Right cardiac atrium (tissue), 5 donors: ENCODE results near the gene CDC34. TPM values are rescaled to one million over a fixed set of nuclear protein-coding genes. Genes with fewer than 3 reads are reported as not detected.
A peak's percentile ranks its signal among the peaks of the same experiment; 100 is the strongest.

ENCODE experiments used
- ATAC-seq, 2 donors: fragments of 200-7000 bp; cut with Tn5 transposase; one replicate each; pipeline versions ENCODE4 v1.8.0 to v1.9.1; 2020; ENCODE audit warnings: moderate library complexity in 2 of 2, mild to moderate bottlenecking in 1 of 2
- DNase-seq, 3 donors: peaks; one replicate each; pipeline ENCODE4 v3.0.0-alpha.2; 2020
- H3K27ac ChIP-seq: one replicate; pipeline ENCODE4 v1.5.1; 2013; ENCODE audit warnings: mild to moderate bottlenecking, low read length, control low read depth, moderate library complexity
- H3K27me3 ChIP-seq: one replicate; pipeline ENCODE4 v1.6.1; 2013; ENCODE audit not compliant: control insufficient read depth, insufficient read depth
- H3K4me1 ChIP-seq: one replicate; pipeline ENCODE4 v1.6.1; 2013; ENCODE audit warnings: low read length; ENCODE audit not compliant: control insufficient read depth, insufficient read depth
- H3K4me3 ChIP-seq: one replicate; pipeline ENCODE4 v1.5.1; 2013; ENCODE audit warnings: low read length, control low read depth
- H3K9me3 ChIP-seq: one replicate; pipeline ENCODE4 v1.6.1; 2013; ENCODE audit warnings: low read length; ENCODE audit not compliant: control insufficient read depth
- WGBS: extraction: QIAGEN DNeasy Blood & Tissue Kit; methylation state at CpG from one replicate; pipeline ENCODE4 v1.1.7; 2013; 5-methylcytosine and 5-hydroxymethylcytosine counted together
- intact Hi-C, 4 donors: fragments of 100-400 bp; cut with DNase I; formaldehyde crosslinking; loops; one replicate each; pipeline versions ENCODE4 v1.11.0 to v1.14.0; 2022 to 2023
- long read RNA-seq, 4 donors: library from polyadenylated mRNA; unstranded; transcript quantifications; one replicate each; pipeline ENCODE4 v2.0.0, GENCODE V29; 2020 to 2021
- polyA plus RNA-seq: library from polyadenylated mRNA; stranded (reverse); fragments of 200-250 nt; gene quantifications from one replicate; pipeline ENCODE4 v1.2.3, GENCODE V29; 2013
- total RNA-seq, 4 donors: library from RNA; stranded (reverse); fragmentation: NEBNext Ultra II Directional; extraction: Animal tissue kit (Norgen Biotek cat#: 25700); gene quantifications; one replicate each; pipeline ENCODE4 v1.2.1, GENCODE V29; 2021
- donor health status: healthy with polysubstance abuse.
- donor health status: DM: no; HTN: yes; CAD: no.
- donor health status: DM: no; HTN: no; CAD: no.
- donor health status: DM: no; HTN: yes; CAD: no; lungs with severe emphysema.
- donor health status: DM: yes; HTN: yes; CAD: no.

CDC34 gene
- total RNA-seq (10 to 100 TPM; 66.8 to 78.4 (median 74.3) TPM), polyA plus RNA-seq (95.8 TPM)
- long read RNA-seq, donor 1, transcript CDC34-202 (5 exons, 1,147 nt), result minor isoform, 6 of 295 reads
- long read RNA-seq, donor 1, transcript CDC34-201 (5 exons, 1,471 nt), result major isoform, 206 of 295 reads
- long read RNA-seq, donor 1, partial matches to known transcripts, result 43 of 295 reads
- long read RNA-seq, donor 1, other reads (novel, unspliced or antisense), result 39 of 295 reads
- long read RNA-seq, donor 2, transcript CDC34-201 (5 exons, 1,471 nt), result major isoform, 108 of 146 reads
- long read RNA-seq, donor 2, partial matches to known transcripts, result 22 of 146 reads
- long read RNA-seq, donor 2, other reads (novel, unspliced or antisense), result 13 of 146 reads
- long read RNA-seq, donor 3, transcript CDC34-201 (5 exons, 1,471 nt), result major isoform, 7 of 27 reads
- long read RNA-seq, donor 3, partial matches to known transcripts, result 10 of 27 reads
- long read RNA-seq, donor 3, other reads (novel, unspliced or antisense), result 10 of 27 reads
- long read RNA-seq, donor 4, transcript CDC34-201 (5 exons, 1,471 nt), result major isoform, 97 of 132 reads
- long read RNA-seq, donor 4, partial matches to known transcripts, result 13 of 132 reads
- long read RNA-seq, donor 4, other reads (novel, unspliced or antisense), result 19 of 132 reads

GRCh38 chr19:531753-532560 lies at the start of gene CDC34:
CDC34 (plus strand) TSS chr19:531760; CDS start chr19:531932, 172 bp downstream.
- Histone ChIP-seq H3K27me3 (no peaks in the 10 kb centered on the region), H3K27ac (peak within 1 kb of the TSS; percentile 92), H3K4me3 (peak within 1 kb of the TSS; percentile 98), H3K9me3 (no peaks in the 10 kb centered on the region), H3K4me1 (peaks cover 9% of the 10 kb centered on the region)
- WGBS, result under 1% methylated on average over 84 of the region's 84 CpGs
- peak; percentile 8 to 9 for ATAC-seq
- no peak for DNase-seq
- intact Hi-C loops, result loop anchor here in 3 of 4 donors (5.0 kb wide), 2 partner anchors 40 to 130 kb away; partner anchors contain the start of genes BSG (in 2 of the 3) and RNF126 (in 1 of the 3)

DNA sequence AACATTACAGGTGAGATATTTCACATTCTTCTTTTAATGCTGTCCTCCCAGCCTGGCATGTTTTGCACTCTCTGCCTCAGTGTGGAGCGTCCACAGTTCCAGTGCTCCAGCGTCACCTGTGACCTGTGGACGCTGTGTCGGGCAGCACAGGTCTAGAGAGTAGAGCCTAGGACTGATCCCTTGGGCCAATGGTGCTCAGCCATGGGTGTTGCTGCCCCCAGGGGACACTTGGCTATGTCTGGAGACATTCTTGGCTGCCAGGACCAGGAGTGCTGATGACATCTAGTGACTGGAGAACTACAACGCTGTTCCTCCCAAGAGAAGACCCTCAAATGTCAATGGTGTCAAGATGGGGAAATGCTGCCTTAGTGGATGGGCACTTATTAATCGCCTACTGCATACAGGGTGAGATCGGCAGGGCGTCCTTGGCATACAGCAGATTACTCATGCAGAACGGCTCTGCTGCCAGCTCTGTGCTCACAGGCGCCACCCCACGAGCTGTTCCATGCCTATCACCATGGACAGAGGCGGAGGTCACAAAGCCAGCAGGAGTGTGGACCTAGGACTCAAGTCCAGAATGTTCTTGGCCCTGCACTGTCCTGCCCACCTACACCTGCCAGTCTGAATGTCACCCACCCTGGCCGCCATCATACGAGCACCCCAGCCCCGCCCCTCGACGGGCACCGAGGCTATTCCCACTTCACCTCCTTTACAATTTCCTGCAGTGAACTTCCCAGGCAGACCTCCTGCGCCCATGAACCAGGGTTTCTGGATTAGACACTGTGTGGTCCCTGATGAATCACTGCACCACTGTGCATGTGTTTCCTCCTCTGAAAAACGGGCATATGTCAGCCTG lies 49.1 kb upstream of the CDC34 start:
- ATAC-seq, result no peak
- DNase-seq, result peak in 1 of 3 donors; percentile 46
- intact Hi-C loops, result loop anchor here in 2 of 4 donors (5.0 to 10.0 kb wide), 2 partner anchors 88 to 90 kb away; no protein-coding TSS in a partner anchor

GRCh38 chr19:483332-484072 lies 48.1 kb upstream of the CDC34 start:
- DNase-seq (peak in 1 of 3 donors; percentile 37), ATAC-seq (no peak)
- no peaks in the 10 kb centered on the region for H3K4me1 ChIP-seq
- H3K9me3 ChIP-seq, result no peaks in the 10 kb centered on the region
- no peak overlapping the region for H3K27ac ChIP-seq
- intact Hi-C loops, result loop anchor here in 2 of 4 donors (5.0 to 10.0 kb wide), 2 partner anchors 89 to 91 kb away; no protein-coding TSS in a partner anchor
- H3K4me3 ChIP-seq, result no peak overlapping the region
- WGBS, result 60% methylated on average over 21 of the region's 21 CpGs
- no peaks in the 10 kb centered on the region for H3K27me3 ChIP-seq

More for the DNA sequence above, 49.1 kb upstream of the CDC34 start:
- no peaks in the 10 kb centered on the region for H3K4me1 ChIP-seq
- no peak overlapping the region for H3K27ac ChIP-seq
- 52% methylated on average over 20 of the region's 20 CpGs for WGBS
- H3K4me3 ChIP-seq, result no peak overlapping the region
- no peaks in the 10 kb centered on the region for H3K9me3 ChIP-seq
- no peaks in the 10 kb centered on the region for H3K27me3 ChIP-seq

GRCh38 chr19:484494-484893 lies 47.1 kb upstream of the CDC34 start:
- DNase-seq (peak in 1 of 3 donors; percentile 34), ATAC-seq (no peak)
- 66% methylated on average over 15 of the region's 15 CpGs for WGBS
- Histone ChIP-seq H3K27ac (no peak overlapping the region), H3K9me3 (no peaks in the 10 kb centered on the region), H3K4me1 (no peaks in the 10 kb centered on the region), H3K4me3 (no peak overlapping the region), H3K27me3 (no peaks in the 10 kb centered on the region)
- intact Hi-C loops, result loop anchor here in 2 of 4 donors (5.0 to 10.0 kb wide), 2 partner anchors 90 to 92 kb away; no protein-coding TSS in a partner anchor

DNA sequence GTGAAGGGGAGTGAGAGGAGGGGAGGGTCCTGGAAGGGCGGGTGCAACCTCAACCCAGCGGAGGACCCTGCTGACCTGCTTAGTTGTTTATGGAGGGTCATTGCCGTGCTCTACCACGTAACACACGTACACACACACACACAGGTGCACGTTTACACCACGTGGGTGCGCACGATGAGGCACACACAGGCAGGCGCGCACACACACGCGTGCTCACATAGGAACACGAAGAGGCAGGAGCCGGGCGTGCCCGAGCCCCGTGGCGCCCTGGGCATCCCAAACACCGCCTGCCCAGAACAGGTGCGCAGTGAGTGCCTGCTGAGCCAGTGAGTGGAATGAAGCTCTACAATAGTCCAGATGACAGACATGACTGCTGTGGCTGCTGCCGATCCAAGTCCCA lies 46.5 kb upstream of the CDC34 start:
- intact Hi-C loops, result loop anchor here in 1 of 4 donors (10.0 kb wide), 1 partner anchor 90 kb away; no protein-coding TSS in a partner anchor
- no peaks in the 10 kb centered on the region for H3K9me3 ChIP-seq
- WGBS, result 81% methylated on average over 22 of the region's 22 CpGs
- no peaks in the 10 kb centered on the region for H3K27me3 ChIP-seq
- DNase-seq (peak in 1 of 3 donors; percentile 47), ATAC-seq (no peak)
- no peak overlapping the region for H3K27ac ChIP-seq
- H3K4me1 ChIP-seq, result no peaks in the 10 kb centered on the region
- no peak overlapping the region for H3K4me3 ChIP-seq

DNA sequence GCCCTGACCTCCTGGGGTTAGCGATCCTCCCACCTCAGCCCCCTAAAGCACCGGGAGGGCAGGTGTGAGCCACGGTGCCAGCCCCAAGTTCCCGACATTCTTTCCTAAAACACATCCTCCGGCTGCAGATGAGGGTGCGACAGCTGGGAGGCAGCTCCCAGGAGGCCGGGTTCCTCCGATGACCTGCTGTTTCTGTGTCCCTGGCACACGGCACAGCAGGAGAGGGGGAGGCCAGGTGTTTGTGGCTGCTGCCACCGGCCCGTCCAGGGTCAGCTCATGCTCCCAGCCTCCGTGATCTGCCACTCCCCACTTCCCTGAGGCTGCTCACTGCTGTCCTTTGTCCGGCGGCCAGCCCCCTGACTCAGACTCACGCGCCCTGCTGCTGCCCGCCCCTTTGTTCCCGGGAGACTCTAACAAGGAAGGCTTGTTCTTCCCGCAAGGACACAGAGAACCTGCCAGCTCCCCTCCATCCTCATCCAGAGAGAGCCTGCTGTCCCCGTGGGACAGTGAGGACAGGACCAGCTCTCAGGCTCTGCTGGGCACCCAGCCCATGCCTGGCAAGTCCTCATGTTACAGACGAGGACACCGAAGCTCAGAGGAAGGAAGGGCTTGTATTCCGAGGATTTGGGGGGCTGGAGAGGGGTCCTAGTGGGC lies 45.9 kb upstream of the CDC34 start:
- DNase-seq (peak; percentile 66 to 82 (median 74)), ATAC-seq (no peak)
- no peak overlapping the region for H3K4me3 ChIP-seq
- no peaks in the 10 kb centered on the region for H3K27me3 ChIP-seq
- H3K4me1 ChIP-seq, result no peaks in the 10 kb centered on the region
- H3K9me3 ChIP-seq, result no peaks in the 10 kb centered on the region
- H3K27ac ChIP-seq, result no peak overlapping the region
- intact Hi-C loops, result loop anchor here in 1 of 4 donors (10.0 kb wide), 1 partner anchor 91 kb away; no protein-coding TSS in a partner anchor
- 16% methylated on average over 23 of the region's 23 CpGs for WGBS

GRCh38 chr19:488505-489417 lies 42.8 kb upstream of the CDC34 start:
- Histone ChIP-seq H3K4me3 (peak overlapping the region; percentile 93), H3K27me3 (no peaks in the 10 kb centered on the region), H3K27ac (peak overlapping the region; percentile 92), H3K4me1 (no peaks in the 10 kb centered on the region), H3K9me3 (no peaks in the 10 kb centered on the region)
- ATAC-seq, result peak; percentile 97
- under 1% methylated on average over 114 of the region's 114 CpGs for WGBS
- peak; percentile 98 to 100 (median 99) for DNase-seq
- intact Hi-C loops, result loop anchor here in 1 of 4 donors (10.0 kb wide), 1 partner anchor 94 kb away; no protein-coding TSS in a partner anchor

DNA sequence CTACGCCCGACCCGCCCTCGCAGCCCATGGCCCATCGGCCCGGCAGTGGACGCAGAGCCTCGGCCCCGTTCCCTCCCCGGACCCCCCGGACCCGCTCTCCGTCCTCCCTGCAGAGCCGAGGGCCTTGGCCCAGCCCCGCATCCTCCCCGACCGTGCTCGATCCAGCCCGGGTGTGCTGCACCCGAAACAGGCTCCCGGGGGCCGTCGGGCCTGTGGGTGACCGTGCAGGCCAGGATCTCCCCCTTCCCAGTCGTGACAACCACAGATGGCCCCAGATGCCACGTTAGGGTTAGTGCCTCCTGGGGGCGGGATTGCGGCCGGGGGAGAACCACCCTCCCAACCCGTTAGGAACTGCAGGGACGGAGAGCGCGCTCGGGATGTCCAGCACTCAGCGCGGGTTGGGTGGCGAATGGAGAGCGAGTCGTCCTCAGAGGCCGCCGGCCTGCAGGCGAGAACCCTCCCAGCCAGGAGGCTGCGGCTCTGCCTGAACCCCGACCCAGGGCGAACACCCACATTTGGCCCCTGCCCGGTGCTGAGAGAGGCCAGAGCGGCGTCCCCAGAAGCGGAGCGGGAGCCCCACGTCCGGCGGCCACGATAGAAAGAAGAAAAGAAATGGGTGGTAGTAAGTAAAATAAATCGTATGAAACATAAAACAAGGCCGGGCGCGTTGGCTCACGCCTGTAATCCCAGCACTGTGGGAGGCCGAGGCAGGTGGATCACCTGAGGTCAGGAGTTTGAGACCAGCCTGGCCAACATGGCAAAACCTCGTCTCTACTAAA lies 42.0 kb upstream of the CDC34 start:
- 17% methylated on average over 61 of the region's 61 CpGs for WGBS
- ATAC-seq (peak; percentile 57), DNase-seq (peak in 1 of 3 donors; percentile 75)
- intact Hi-C loops, result loop anchor here in 1 of 4 donors (10.0 kb wide), 1 partner anchor 95 kb away; no protein-coding TSS in a partner anchor
- H3K4me3 ChIP-seq, result peak overlapping the region; percentile 70
- H3K4me1 ChIP-seq, result no peaks in the 10 kb centered on the region
- peak overlapping the region; percentile 80 for H3K27ac ChIP-seq
- no peaks in the 10 kb centered on the region for H3K9me3 ChIP-seq
- H3K27me3 ChIP-seq, result no peaks in the 10 kb centered on the region
